Testis (tissue), 2 donors: ENCODE results near the gene TUFM.

ENCODE experiments used
- CTCF ChIP-seq, 3 experiments: fragments of 450-650 bp in 2 of 3; fragments of 200-600 bp in 1 of 3; sonication (generic) in 1 of 3; IDR thresholded peaks; one replicate each; pipeline ENCODE4 v1.5.1; 2016 to 2019; ENCODE audit warnings: antibody characterized with exemption in 3 of 3, mild to moderate bottlenecking in 2 of 3, moderate library complexity in 1 of 3
- POLR2A ChIP-seq: fragments of 450-650 bp; IDR thresholded peaks from one replicate; pipeline ENCODE4 v1.6.1; 2017; ENCODE audit warnings: antibody characterized with exemption, mild to moderate bottlenecking, moderate library complexity

GRCh38 chr16:28865722-28866453 lies 19.7 kb upstream of the TUFM start:
- TF ChIP-seq POLR2A = no peak
- TF ChIP-seq CTCF (IDR thresholded peaks at IDR 0.05) = no peak
